ENCODE data around the gene MYH11. TPM values are rescaled to one million over a fixed set of nuclear protein-coding genes. Genes with fewer than 3 reads are reported as not detected.
"Not testable (repeated sequence)": the region's sequence is repeated elsewhere in the genome, so short reads cannot be mapped to it uniquely, and the experiment has no call there.

Gene MYH11
- total and polyA plus RNA-seq, 2 of the 13 experiments (the other 11 are each of a cell fraction or from before 2014, with no cell fraction given), result not detected

GRCh38 chr16:15692508-15692907 lies 164.3 kb downstream of the MYH11 start:
- TF ChIP-seq ZNF770 (CRISPR knock-in tag; IDR thresholded peaks at IDR 0.05), result peak; percentile 73
- H4K20me1 ChIP-seq (ENCODE audit: insufficient read depth, low read length); H3K9me3 ChIP-seq (ENCODE audit: low read length); H3K4me3 ChIP-seq (replicated peaks in 1 of 3; ENCODE audit: insufficient read depth in 1 of 3, low read depth in 2 of 3, low read length in 3 of 3); FAIRE-seq; H2AFZ ChIP-seq (ENCODE audit: low read length); H3K79me2 ChIP-seq (ENCODE audit: insufficient read depth, low read length); H3K4me1 ChIP-seq (ENCODE audit: insufficient read depth, low read length); ATAC-seq; H3K9ac ChIP-seq (ENCODE audit: insufficient read depth, low read depth, low read length); BruUV-seq (replicated peaks); POLR2A ChIA-PET; H3K27ac ChIP-seq (ENCODE audit: extremely low read length, insufficient read depth, low read length); in situ Hi-C loops (cut with HindIII; ENCODE audit: extremely low pct_ligation_motif_present, low pct_unique_long_range_greater_than_20kb); H3K4me2 ChIP-seq (ENCODE audit: low read depth, low read length); DNase-seq (ENCODE audit: low spot score); intact Hi-C loops (cut with micrococcal nuclease; ENCODE audit: unreplicated experiment); H3K27me3 ChIP-seq (ENCODE audit: control insufficient read depth in 1 of 2, insufficient read depth in 2 of 2, low read length in 2 of 2); CTCF ChIA-PET (ENCODE audit: low intra/inter-chr PET ratio, low total read pairs): not testable (repeated sequence)
- H3K36me3 ChIP-seq (replicated peaks in 1 of 2; ENCODE audit: control insufficient read depth in 1 of 2, insufficient read depth in 2 of 2, low read length in 2 of 2), result peaks cover 61 to 87% of the 10 kb centered on the region in 2 experiments
- WGBS (ENCODE audit: low lambda C conversion rate), result 95% methylated on average over 1 of the region's 1 CpG

GRCh38 chr16:15691046-15691445 lies 165.8 kb downstream of the MYH11 start:
- ChIA-PET POLR2A (no interaction called here), CTCF (ENCODE audit: low intra/inter-chr PET ratio, low total read pairs) (no interaction called here)
- no peak overlapping the region for H2AFZ ChIP-seq (ENCODE audit: low read length)
- in situ Hi-C loops (cut with HindIII; ENCODE audit: extremely low pct_ligation_motif_present, low pct_unique_long_range_greater_than_20kb), result no loop called here
- H4K20me1 ChIP-seq (ENCODE audit: insufficient read depth, low read length), result no peaks in the 10 kb centered on the region
- no peak for DNase-seq (ENCODE audit: low spot score)
- H3K9ac ChIP-seq (ENCODE audit: insufficient read depth, low read depth, low read length), result no peak overlapping the region
- no peak overlapping the region for H3K4me3 ChIP-seq (replicated peaks in 1 of 3; ENCODE audit: insufficient read depth in 1 of 3, low read depth in 2 of 3, low read length in 3 of 3)
- peaks cover 64 to 87% of the 10 kb centered on the region in 2 experiments for H3K36me3 ChIP-seq (replicated peaks in 1 of 2; ENCODE audit: control insufficient read depth in 1 of 2, insufficient read depth in 2 of 2, low read length in 2 of 2)
- BruUV-seq (replicated peaks), result no TSS peak
- H3K4me1 ChIP-seq (ENCODE audit: insufficient read depth, low read length), result no peaks in the 10 kb centered on the region
- H3K27me3 ChIP-seq (ENCODE audit: control insufficient read depth in 1 of 2, insufficient read depth in 2 of 2, low read length in 2 of 2), result no peaks in the 10 kb centered on the region
- no peaks in the 10 kb centered on the region for H3K79me2 ChIP-seq (ENCODE audit: insufficient read depth, low read length)
- intact Hi-C loops (cut with micrococcal nuclease; ENCODE audit: unreplicated experiment), result no loop called here
- 96% methylated on average over 10 of the region's 10 CpGs for WGBS (ENCODE audit: low lambda C conversion rate)
- ATAC-seq, result no peak
- TF ChIP-seq ZNF20 (CRISPR knock-in tag; IDR thresholded peaks at IDR 0.05) (no peak), AGO2 (optimal IDR thresholded peaks at IDR 0.05; ENCODE audit: low read depth, low read length) (peak; percentile 28), SCMH1 (CRISPR knock-in tag; IDR thresholded peaks at IDR 0.05; ENCODE audit: borderline replicate concordance) (no peak), CCDC6 (CRISPR knock-in tag; IDR thresholded peaks at IDR 0.05) (no peak)
- FAIRE-seq, result no peak
- no peaks in the 10 kb centered on the region for H3K9me3 ChIP-seq (ENCODE audit: low read length)
- H3K27ac ChIP-seq (ENCODE audit: extremely low read length, insufficient read depth, low read length), result no peak overlapping the region
- no peak overlapping the region for H3K4me2 ChIP-seq (ENCODE audit: low read depth, low read length)

Data from HepG2 (cell line).